Measurements from ENCODE around the gene SERPINE2. TPM values are rescaled to one million over a fixed set of nuclear protein-coding genes. Genes with fewer than 3 reads are reported as not detected.
A peak's percentile ranks its signal among the peaks of the same experiment; 100 is the strongest.

Gene SERPINE2
- total and polyA plus RNA-seq, 10 donors = 20.9 to 105 (median 33.2) TPM

DNA sequence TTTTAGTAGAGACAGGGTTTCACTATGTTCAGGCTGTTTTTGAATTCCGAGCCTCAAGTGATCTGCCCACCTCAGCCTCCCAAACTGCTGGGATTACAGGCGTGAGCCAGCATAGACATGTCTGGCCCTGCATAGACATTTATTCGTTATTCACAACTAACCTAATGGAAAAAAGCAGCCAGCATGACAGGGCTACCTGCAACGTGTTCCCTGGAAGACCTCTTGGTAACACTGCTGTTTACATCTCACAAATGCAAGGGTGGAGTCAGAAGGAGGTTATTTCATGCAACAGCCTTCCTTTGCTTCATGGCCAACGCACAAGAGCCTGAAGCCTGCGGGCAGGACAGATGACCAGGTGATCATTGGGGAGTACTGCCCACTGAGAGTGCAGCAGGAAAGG, 9.2 kb downstream of the SERPINE2 start:
- intact Hi-C loops (cut with DNase I; ENCODE audit: low total_unique reads) = no loop called here
- H3K4me3 ChIP-seq = no peak overlapping the region
- H3K36me3 ChIP-seq = no peaks in the 10 kb centered on the region
- 88 to 93% (median 93%) methylated on average over 6 of the region's 6 CpGs for WGBS, 5 donors
- H3K27ac ChIP-seq = no peak overlapping the region
- no peaks in the 10 kb centered on the region for H3K9me3 ChIP-seq
- no peak for TF ChIP-seq POLR2AphosphoS5 (IDR thresholded peaks at IDR 0.05)
- TF ChIP-seq POLR2A (IDR thresholded peaks at IDR 0.05) = no peak
- TF ChIP-seq, protein P1, sequence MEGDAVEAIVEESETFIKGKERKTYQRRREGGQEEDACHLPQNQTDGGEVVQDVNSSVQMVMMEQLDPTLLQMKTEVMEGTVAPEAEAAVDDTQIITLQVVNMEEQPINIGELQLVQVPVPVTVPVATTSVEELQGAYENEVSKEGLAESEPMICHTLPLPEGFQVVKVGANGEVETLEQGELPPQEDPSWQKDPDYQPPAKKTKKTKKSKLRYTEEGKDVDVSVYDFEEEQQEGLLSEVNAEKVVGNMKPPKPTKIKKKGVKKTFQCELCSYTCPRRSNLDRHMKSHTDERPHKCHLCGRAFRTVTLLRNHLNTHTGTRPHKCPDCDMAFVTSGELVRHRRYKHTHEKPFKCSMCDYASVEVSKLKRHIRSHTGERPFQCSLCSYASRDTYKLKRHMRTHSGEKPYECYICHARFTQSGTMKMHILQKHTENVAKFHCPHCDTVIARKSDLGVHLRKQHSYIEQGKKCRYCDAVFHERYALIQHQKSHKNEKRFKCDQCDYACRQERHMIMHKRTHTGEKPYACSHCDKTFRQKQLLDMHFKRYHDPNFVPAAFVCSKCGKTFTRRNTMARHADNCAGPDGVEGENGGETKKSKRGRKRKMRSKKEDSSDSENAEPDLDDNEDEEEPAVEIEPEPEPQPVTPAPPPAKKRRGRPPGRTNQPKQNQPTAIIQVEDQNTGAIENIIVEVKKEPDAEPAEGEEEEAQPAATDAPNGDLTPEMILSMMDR (IDR thresholded peaks at IDR 0.05 in 8 of 11, conservative IDR thresholded peaks at IDR 0.05 in 3 of 11) = no peak
- H3K4me1 ChIP-seq = peaks cover 0 to 44% (median 25%) of the 10 kb centered on the region in 6 donors
- H3K27me3 ChIP-seq (replicated peaks in 1 of 7) = no peaks in the 10 kb centered on the region
- no peak for DNase-seq

DNA sequence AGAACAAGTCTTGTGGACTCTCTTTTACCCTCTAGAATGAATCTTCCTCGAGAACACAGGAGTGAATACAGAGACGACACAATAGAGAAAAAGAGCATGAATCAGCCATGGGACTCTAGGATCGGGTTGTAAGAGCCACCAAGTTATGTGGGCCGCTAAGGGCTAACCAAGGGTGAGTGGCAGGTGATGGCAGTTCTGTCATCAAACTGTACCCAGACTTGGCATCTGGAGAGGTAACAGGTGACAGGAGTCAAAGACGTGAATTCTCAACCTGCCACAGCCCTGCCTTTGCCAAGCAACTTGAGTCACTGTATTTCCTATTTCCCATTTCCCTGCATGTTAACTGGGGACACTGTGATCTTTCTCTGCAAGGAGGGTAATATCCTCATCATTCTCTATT, 11.2 kb downstream of the SERPINE2 start:
- no peak for TF ChIP-seq POLR2A (IDR thresholded peaks at IDR 0.05)
- TF ChIP-seq, protein P1 (IDR thresholded peaks at IDR 0.05 in 8 of 11, conservative IDR thresholded peaks at IDR 0.05 in 3 of 11) = no peak
- no peak for TF ChIP-seq POLR2AphosphoS5 (IDR thresholded peaks at IDR 0.05)
- intact Hi-C loops (cut with DNase I; ENCODE audit: low total_unique reads) = no loop called here
- 80 to 91% (median 82%) methylated on average over 5 of the region's 5 CpGs for WGBS, 5 donors
- no peak overlapping the region for H3K27ac ChIP-seq
- H3K4me3 ChIP-seq = no peak overlapping the region
- DNase-seq = no peak
- H3K4me1 ChIP-seq = peaks cover 0 to 60% (median 25%) of the 10 kb centered on the region in 6 donors
- H3K36me3 ChIP-seq = no peaks in the 10 kb centered on the region
- no peaks in the 10 kb centered on the region for H3K9me3 ChIP-seq
- no peaks in the 10 kb centered on the region for H3K27me3 ChIP-seq (replicated peaks in 1 of 7)

DNA sequence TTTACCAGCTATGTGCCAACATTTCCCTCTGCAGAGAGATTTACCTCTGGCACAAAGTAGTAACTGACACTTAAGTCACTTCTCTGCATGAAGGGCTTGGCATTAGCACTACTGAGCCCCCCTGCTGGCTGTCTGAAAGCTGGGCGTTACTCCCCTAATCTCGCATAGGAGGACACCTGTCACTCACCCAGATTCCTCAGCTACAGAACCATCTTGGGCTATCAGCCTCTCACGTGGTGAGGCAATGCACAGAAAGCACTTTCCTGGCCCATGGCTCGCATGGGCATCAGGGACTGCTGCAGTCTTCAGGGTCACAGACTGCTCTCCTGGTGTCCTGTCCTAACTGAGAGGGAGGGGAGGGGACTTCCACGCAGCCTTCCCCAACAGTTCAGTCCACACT, 12.0 kb downstream of the SERPINE2 start:
- H3K4me1 ChIP-seq = peaks cover 0 to 54% (median 25%) of the 10 kb centered on the region in 6 donors
- TF ChIP-seq, protein P1 (IDR thresholded peaks at IDR 0.05 in 8 of 11, conservative IDR thresholded peaks at IDR 0.05 in 3 of 11) = no peak
- no peak for TF ChIP-seq POLR2AphosphoS5 (IDR thresholded peaks at IDR 0.05)
- no peak for TF ChIP-seq POLR2A (IDR thresholded peaks at IDR 0.05)
- no peak overlapping the region for H3K4me3 ChIP-seq
- intact Hi-C loops (cut with DNase I; ENCODE audit: low total_unique reads) = no loop called here
- no peaks in the 10 kb centered on the region for H3K9me3 ChIP-seq
- H3K27me3 ChIP-seq (replicated peaks in 1 of 7) = no peaks in the 10 kb centered on the region
- H3K27ac ChIP-seq = peak overlapping the region in 5 of 8 donors; percentile 58 to 72 (median 71)
- WGBS, 5 donors = 72 to 88% (median 84%) methylated on average over 5 of the region's 5 CpGs
- H3K36me3 ChIP-seq = no peaks in the 10 kb centered on the region
- no peak for DNase-seq

DNA sequence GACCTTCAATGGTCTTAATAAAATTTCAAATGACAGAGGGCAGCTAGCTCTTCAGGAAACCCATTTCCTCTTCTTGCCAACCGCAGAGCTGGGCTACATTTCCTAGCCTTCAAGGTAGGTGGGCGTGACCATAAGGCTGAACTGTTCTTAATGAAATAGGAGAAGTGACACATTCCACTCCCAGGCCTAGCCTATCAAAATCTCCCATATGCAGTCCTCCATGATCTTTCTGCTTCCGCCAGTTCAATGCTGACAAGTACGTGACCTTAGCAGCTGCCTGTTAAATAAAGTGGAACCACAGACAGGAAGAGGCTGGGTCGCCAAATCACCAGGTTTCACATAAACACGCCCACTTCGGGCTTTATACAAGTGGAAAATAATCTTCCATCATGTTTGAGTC, 13.2 kb downstream of the SERPINE2 start:
- H3K36me3 ChIP-seq = no peaks in the 10 kb centered on the region
- no peak for DNase-seq
- peak overlapping the region; percentile 21 to 72 (median 61) for H3K27ac ChIP-seq
- WGBS, 5 donors = 8 to 15% (median 13%) methylated on average over 7 of the region's 7 CpGs
- H3K9me3 ChIP-seq = no peaks in the 10 kb centered on the region
- H3K4me1 ChIP-seq = peaks cover 0 to 51% (median 25%) of the 10 kb centered on the region in 6 donors
- H3K4me3 ChIP-seq = peak overlapping the region in 1 of 8 donors; percentile 36
- intact Hi-C loops (cut with DNase I; ENCODE audit: low total_unique reads) = no loop called here
- no peaks in the 10 kb centered on the region for H3K27me3 ChIP-seq (replicated peaks in 1 of 7)
- TF ChIP-seq POLR2A (IDR thresholded peaks at IDR 0.05) = no peak
- peak in 1 of 3 donors; percentile 56 for TF ChIP-seq POLR2AphosphoS5 (IDR thresholded peaks at IDR 0.05)

DNA sequence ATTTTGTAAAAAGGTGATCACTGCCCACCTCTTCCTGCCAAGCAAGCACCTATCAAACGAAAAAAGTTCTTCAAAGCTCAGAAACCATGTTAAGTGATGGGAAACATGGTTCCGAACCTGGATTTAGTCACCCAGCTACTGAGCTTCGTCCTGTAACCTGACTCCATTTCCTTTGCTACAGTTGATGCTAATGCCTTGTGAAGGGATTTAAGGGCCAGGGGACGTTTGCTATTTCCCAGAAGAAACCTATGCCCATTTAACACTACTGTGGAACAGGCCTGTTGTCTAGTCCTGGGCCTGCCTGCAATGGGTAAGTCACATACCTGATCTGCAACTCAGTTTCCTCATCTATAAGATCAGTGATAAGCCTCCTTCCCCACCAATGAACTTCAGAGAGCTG, 14.8 kb downstream of the SERPINE2 start:
- H3K9me3 ChIP-seq = no peaks in the 10 kb centered on the region
- WGBS, 5 donors = 71 to 88% (median 80%) methylated on average over 4 of the region's 4 CpGs
- peaks cover 0 to 51% (median 25%) of the 10 kb centered on the region in 6 donors for H3K4me1 ChIP-seq
- H3K4me3 ChIP-seq = no peak overlapping the region
- intact Hi-C loops (cut with DNase I; ENCODE audit: low total_unique reads) = no loop called here
- no peaks in the 10 kb centered on the region for H3K36me3 ChIP-seq
- DNase-seq = no peak
- peak overlapping the region in 2 of 8 donors; percentile 13 to 72 for H3K27ac ChIP-seq
- no peaks in the 10 kb centered on the region for H3K27me3 ChIP-seq (replicated peaks in 1 of 7)
- TF ChIP-seq POLR2A (IDR thresholded peaks at IDR 0.05) (no peak), POLR2AphosphoS5 (IDR thresholded peaks at IDR 0.05) (no peak)
- TF ChIP-seq, protein P1 (IDR thresholded peaks at IDR 0.05 in 8 of 11, conservative IDR thresholded peaks at IDR 0.05 in 3 of 11) = no peak
